Naive thymus-derived CD4-positive, alpha-beta T cell (primary cell): ENCODE results near the gene TECPR2. TPM values are rescaled to one million over a fixed set of nuclear protein-coding genes. Genes with fewer than 3 reads are reported as not detected.
"Not testable (repeated sequence)": the region's sequence is repeated elsewhere in the genome, so short reads cannot be mapped to it uniquely, and the experiment has no call there.

Experiments
- ATAC-seq: fragments of 150-1000 bp; cut with Tn5 transposase; 2 replicates; pipeline ENCODE4 v1.10.0; 2021; ENCODE audit warnings: mild to moderate bottlenecking, moderate library complexity
- CTCF ChIA-PET: fragments of 350-600 bp; sonication (Branson Sonifier 250); formaldehyde crosslinking; loops from one replicate; lab custom pipeline; 2021; ENCODE audit warnings: antibody characterized with exemption; lab: Charles Lee
- POLR2A ChIA-PET: fragments of 350-600 bp; sonication (Branson Sonifier 250); formaldehyde crosslinking; loops from one replicate; lab custom pipeline; 2021; ENCODE audit warnings: antibody characterized with exemption, inconsistent platforms; lab: Charles Lee
- DNase-seq, 9 donors: peaks; one replicate each; pipeline versions ENCODE4 v3.0.0 to v3.0.0-alpha.2; 2020 to 2022; ENCODE audit warnings: mixed read lengths in 1 of 9
- H3K27ac ChIP-seq: one replicate; pipeline ENCODE4 v1.7.0; 2013; ENCODE audit warnings: mild to moderate bottlenecking, low read depth, low read length, moderate library complexity
- H3K27me3 ChIP-seq, 2 donors: one replicate each; pipeline ENCODE4 v1.7.0; 2013; ENCODE audit warnings: low read length in 2 of 2, mild to moderate bottlenecking in 2 of 2, moderate library complexity in 2 of 2; ENCODE audit not compliant: control insufficient read depth in 2 of 2, insufficient read depth in 2 of 2
- H3K36me3 ChIP-seq, 3 experiments: 1 replicate in 2 of 3; 2 replicates in 1 of 3; pipeline ENCODE4 v1.7.0; 2013; ENCODE audit warnings: low read length in 3 of 3, mild to moderate bottlenecking in 3 of 3, moderate library complexity in 1 of 3; ENCODE audit not compliant: insufficient read depth in 3 of 3, control insufficient read depth in 2 of 3
- H3K4me1 ChIP-seq, 2 donors: one replicate each; pipeline ENCODE4 v1.7.0; 2013; ENCODE audit warnings: low read length in 2 of 2, mild to moderate bottlenecking in 2 of 2, moderate library complexity in 1 of 2; ENCODE audit not compliant: control insufficient read depth in 2 of 2, insufficient read depth in 2 of 2
- H3K4me3 ChIP-seq: 2 replicates; pipeline ENCODE4 v1.7.0; 2013; ENCODE audit warnings: mild to moderate bottlenecking, low read length
- H3K9me3 ChIP-seq, 3 experiments: 1 replicate in 2 of 3; 2 replicates in 1 of 3; pipeline ENCODE4 v1.7.0; 2013; ENCODE audit warnings: low read length in 3 of 3; ENCODE audit not compliant: control insufficient read depth in 2 of 3
- H3K27ac Mint-ChIP-seq, 9 donors: one replicate each; pipeline ENCODE4 v1.8.0; 2020 to 2022; ENCODE audit warnings: mixed read lengths in 9 of 9, mild to moderate bottlenecking in 8 of 9, moderate library complexity in 5 of 9, inconsistent platforms in 2 of 9
- H3K27me3 Mint-ChIP-seq, 5 donors: one replicate each; pipeline ENCODE4 v1.8.0; 2021 to 2022; ENCODE audit warnings: mixed read lengths in 5 of 5, mild to moderate bottlenecking in 1 of 5
- H3K36me3 Mint-ChIP-seq, 5 donors: one replicate each; pipeline ENCODE4 v1.8.0; 2020 to 2022; ENCODE audit warnings: mixed read lengths in 5 of 5, mild to moderate bottlenecking in 3 of 5, inconsistent platforms in 1 of 5
- H3K4me1 Mint-ChIP-seq, 7 donors: one replicate each; pipeline ENCODE4 v1.8.0; 2020 to 2022; ENCODE audit warnings: mixed read lengths in 7 of 7, mild to moderate bottlenecking in 3 of 7, inconsistent platforms in 1 of 7
- H3K4me3 Mint-ChIP-seq, 10 donors: one replicate each; pipeline ENCODE4 v1.8.0; 2020 to 2022; ENCODE audit warnings: mild to moderate bottlenecking in 10 of 10, mixed read lengths in 10 of 10, moderate library complexity in 6 of 10, inconsistent platforms in 2 of 10
- H3K9me3 Mint-ChIP-seq, 11 donors: one replicate each; pipeline ENCODE4 v1.8.0; 2020 to 2022; ENCODE audit warnings: mixed read lengths in 11 of 11, mild to moderate bottlenecking in 4 of 11, inconsistent platforms in 1 of 11, moderate library complexity in 1 of 11
- intact Hi-C, 2 donors: fragments of 100-400 bp; cut with micrococcal nuclease; formaldehyde crosslinking; loops; one replicate each; pipeline ENCODE4 v1.15.1; 2023
- polyA plus RNA-seq, 2 donors: library from polyadenylated mRNA; unstranded; fragments of 300-500 nt; fragmentation: Illumina TruSeq; gene quantifications; one replicate each; pipeline ENCODE4 v1.2.3, GENCODE V29; 2021
- total RNA-seq, 6 experiments: library from RNA in 5 of 6; stranded (reverse) in 5 of 6; gene quantifications; 1 replicate in 5 of 6; 2 replicates in 1 of 6; pipeline ENCODE4 v1.2.3 and lab custom pipeline; 2021 to 2026

The TECPR2 gene
- total and polyA plus RNA-seq, 7 experiments from 2014 or later: 5.2 to 12.9 (median 10.0) TPM

- intact Hi-C loops: loop anchor here (1.0 to 10.0 kb wide), 8 partner anchors 59 to 812 kb away; partner anchors contain the start of genes CINP (in 1 of the 2) and TECPR2 (in 1 of the 2)
- H3K9me3 Mint-ChIP-seq: no peaks in the 10 kb centered on the region
- no peaks in the 10 kb centered on the region for H3K36me3 ChIP-seq
- H3K27ac Mint-ChIP-seq: peak overlapping the region in 4 of 9 donors; percentile 32 to 86 (median 58)
- peak overlapping the region; percentile 35 for H3K27ac ChIP-seq
- H3K4me3 ChIP-seq: peak overlapping the region; percentile 61
- H3K4me1 Mint-ChIP-seq: peaks cover 3 to 6% (median 5%) of the 10 kb centered on the region in 7 donors
- H3K4me1 ChIP-seq: peaks cover 0 to 3% of the 10 kb centered on the region in 2 donors
- ChIA-PET POLR2A (no interaction called here), CTCF (interaction anchor here (0.6 to 1.9 kb wide), 8 partner anchors 8 to 199 kb away, joined by 3 to 9 read pairs (median 3); no protein-coding TSS in a partner anchor)
- H3K27me3 ChIP-seq: no peaks in the 10 kb centered on the region
- no peaks in the 10 kb centered on the region for H3K9me3 ChIP-seq
- ATAC-seq: peak; percentile 90
- peak; percentile 32 to 85 (median 58) for DNase-seq
- peak overlapping the region; percentile 79 to 91 (median 85) for H3K4me3 Mint-ChIP-seq
- H3K36me3 Mint-ChIP-seq: no peaks in the 10 kb centered on the region
- H3K27me3 Mint-ChIP-seq: peaks cover 0 to 8% (median 4%) of the 10 kb centered on the region in 5 donors
These were observed 154.0 kb downstream of the TECPR2 start for GRCh38 chr14:102516531-102517391.

- intact Hi-C loops: loop anchor here (2.0 to 10.0 kb wide), 4 partner anchors 155 to 813 kb away; partner anchors contain the start of genes CINP (in 1 of the 2) and TECPR2 (in 1 of the 2)
- Mint-ChIP-seq H3K4me3 (peak overlapping the region; percentile 52 to 88 (median 76)), H3K4me1 (peaks cover 3 to 6% (median 5%) of the 10 kb centered on the region in 7 donors), H3K27me3 (peaks cover 0 to 8% (median 4%) of the 10 kb centered on the region in 5 donors), H3K9me3 (no peaks in the 10 kb centered on the region), H3K27ac (peak overlapping the region in 3 of 9 donors; percentile 33 to 83 (median 38)), H3K36me3 (no peaks in the 10 kb centered on the region)
- ChIA-PET CTCF (interaction anchor here (0.6 to 2.7 kb wide), 5 partner anchors 47 to 81 kb away, joined by 3 to 14 read pairs (median 4); no protein-coding TSS in a partner anchor), POLR2A (interaction anchor here (0.6 kb wide), 1 partner anchor 166 kb away, joined by 4 read pairs; no protein-coding TSS in a partner anchor)
- peak overlapping the region; percentile 35 for H3K4me3 ChIP-seq
- DNase-seq: no peak
- ATAC-seq: peak; percentile 7
- H3K9me3 ChIP-seq: no peaks in the 10 kb centered on the region
- H3K4me1 ChIP-seq: peaks cover 0 to 3% of the 10 kb centered on the region in 2 donors
- H3K27me3 ChIP-seq: no peaks in the 10 kb centered on the region
- H3K27ac ChIP-seq: peak overlapping the region; percentile 35
- H3K36me3 ChIP-seq: no peaks in the 10 kb centered on the region
These were observed 154.8 kb downstream of the TECPR2 start for GRCh38 chr14:102517392-102518062.

GRCh38 chr14:102518063-102518648, 155.4 kb downstream of the TECPR2 start:
- Mint-ChIP-seq H3K27ac (no peak overlapping the region), H3K4me3 (peak overlapping the region in 9 of 10 donors; percentile 10 to 87 (median 55)), H3K27me3 (peaks cover 0 to 8% (median 4%) of the 10 kb centered on the region in 5 donors), H3K9me3 (no peaks in the 10 kb centered on the region), H3K36me3 (no peaks in the 10 kb centered on the region), H3K4me1 (peaks cover 6 to 12% (median 9%) of the 10 kb centered on the region in 7 donors)
- intact Hi-C loops: loop anchor here in 1 of 2 donors (2.0 to 10.0 kb wide), 3 partner anchors 156 to 813 kb away; partner anchors contain the start of genes CINP and TECPR2
- Histone ChIP-seq H3K36me3 (no peaks in the 10 kb centered on the region), H3K9me3 (no peaks in the 10 kb centered on the region), H3K4me3 (no peak overlapping the region), H3K27ac (no peak overlapping the region), H3K4me1 (peaks cover 3 to 5% of the 10 kb centered on the region in 2 donors), H3K27me3 (no peaks in the 10 kb centered on the region)
- ATAC-seq (no peak), DNase-seq (no peak)
- ChIA-PET CTCF (interaction anchor here (0.6 to 2.7 kb wide), 6 partner anchors 14 to 203 kb away, joined by 3 to 14 read pairs (median 3); no protein-coding TSS in a partner anchor), POLR2A (interaction anchor here (0.6 kb wide), 1 partner anchor 167 kb away, joined by 4 read pairs; no protein-coding TSS in a partner anchor)

GRCh38 chr14:102519709-102520108, 157.0 kb downstream of the TECPR2 start:
- not testable (repeated sequence) for H3K27ac ChIP-seq, H3K36me3 ChIP-seq, ATAC-seq, H3K9me3 Mint-ChIP-seq, H3K36me3 Mint-ChIP-seq, H3K4me3 Mint-ChIP-seq, H3K27ac Mint-ChIP-seq, H3K4me3 ChIP-seq, H3K9me3 ChIP-seq, DNase-seq, H3K27me3 Mint-ChIP-seq, H3K27me3 ChIP-seq
- intact Hi-C loops: loop anchor here (2.0 to 10.0 kb wide), 6 partner anchors 157 to 815 kb away; partner anchors contain the start of genes CINP (in 1 of the 2), TECPR2 (in 1 of the 2) and TRAF3 (in 1 of the 2)
- ChIA-PET POLR2A (interaction anchor here (0.6 kb wide), 1 partner anchor 1875 kb away, joined by 5 read pairs; no protein-coding TSS in a partner anchor), CTCF (interaction anchor here (1.0 to 2.7 kb wide), 2 partner anchors 74 to 82 kb away, joined by 3 to 14 read pairs; no protein-coding TSS in a partner anchor)
- peaks cover 14 to 24% (median 20%) of the 10 kb centered on the region in 7 donors for H3K4me1 Mint-ChIP-seq
- peaks cover 13 to 18% of the 10 kb centered on the region in 2 donors for H3K4me1 ChIP-seq

GRCh38 chr14:102523200-102523568, 160.4 kb downstream of the TECPR2 start:
- peaks cover 0 to under 1% (median 0%) of the 10 kb centered on the region in 5 donors for H3K27me3 Mint-ChIP-seq
- CTCF ChIA-PET: interaction anchor here (0.7 kb wide), 1 partner anchor 91 kb away, joined by 3 read pairs; no protein-coding TSS in a partner anchor
- DNase-seq (no peak), ATAC-seq (no peak)
- peak overlapping the region; percentile 58 to 89 (median 81) for H3K4me3 Mint-ChIP-seq
- no peaks in the 10 kb centered on the region for H3K9me3 ChIP-seq
- no peaks in the 10 kb centered on the region for H3K36me3 Mint-ChIP-seq
- peaks cover 0 to 2% (median 0%) of the 10 kb centered on the region in 11 donors for H3K9me3 Mint-ChIP-seq
- no peak overlapping the region for H3K27ac ChIP-seq
- intact Hi-C loops: loop anchor here (5.0 to 10.0 kb wide), 3 partner anchors 169 to 254 kb away; partner anchors contain the start of gene TRAF3 (in 1 of the 2)
- H3K4me3 ChIP-seq: no peak overlapping the region
- peaks cover 16 to 18% of the 10 kb centered on the region in 2 donors for H3K4me1 ChIP-seq
- H3K27me3 ChIP-seq: no peaks in the 10 kb centered on the region
- no peaks in the 10 kb centered on the region for H3K36me3 ChIP-seq
- POLR2A ChIA-PET: interaction anchor here (1.1 to 1.6 kb wide), 2 partner anchors 11 to 132 kb away, joined by 3 to 4 read pairs; no protein-coding TSS in a partner anchor
- H3K27ac Mint-ChIP-seq: peak overlapping the region in 8 of 9 donors; percentile 28 to 85 (median 69)
- H3K4me1 Mint-ChIP-seq: peaks cover 20 to 32% (median 29%) of the 10 kb centered on the region in 7 donors
